ENCODE measurements around the gene ADCY2. TPM values are rescaled to one million over a fixed set of nuclear protein-coding genes. Genes with fewer than 3 reads are reported as not detected.

Gene ADCY2
- total and polyA plus RNA-seq, 9 of the 15 experiments (the other 6 are each of a cell fraction or from before 2014, with no cell fraction given) = 0.01 to 0.15 (median 0.03) TPM; not detected in 5

DNA sequence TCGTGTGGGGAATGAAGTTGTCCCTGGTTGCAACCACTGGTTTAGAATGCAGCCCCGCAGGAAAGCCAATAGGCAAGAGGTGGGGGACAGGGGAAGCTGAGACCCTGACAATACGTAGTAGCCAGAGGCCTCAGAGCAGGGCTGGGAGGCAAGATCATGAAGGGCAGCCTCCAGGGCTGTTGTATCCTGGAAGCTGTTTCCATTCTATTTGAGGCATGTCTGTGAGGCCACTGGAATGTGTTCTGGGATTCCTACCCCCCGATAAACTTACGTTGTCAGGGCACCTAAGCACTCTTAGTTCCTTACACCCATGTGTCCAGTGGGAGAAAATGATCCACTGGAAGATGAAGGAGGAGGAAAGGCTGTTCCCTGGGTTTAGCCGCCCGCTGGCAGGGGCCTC, 277.7 kb downstream of the ADCY2 start:
- in situ Hi-C loops (cut with MboI) = no loop called here
- FAIRE-seq = no peak
- ChIA-PET POLR2A (no interaction called here), CTCF (ENCODE audit: low intra/inter-chr PET ratio) (no interaction called here)
- no TSS peak for BruUV-seq (replicated peaks)
- no peaks in the 10 kb centered on the region for H3K4me1 ChIP-seq (replicated peaks in 1 of 2; ENCODE audit: control insufficient read depth in 2 of 2, insufficient read depth in 2 of 2, low read length in 2 of 2)
- no peak for DNase-seq (ENCODE audit: extremely low read depth in 1 of 4, low spot score in 3 of 4)
- H2AFZ ChIP-seq (ENCODE audit: low read depth, low read length) = no peak overlapping the region
- H3K9me3 ChIP-seq (replicated peaks; ENCODE audit: control insufficient read depth, insufficient read depth, low read depth, low read length) = no peaks in the 10 kb centered on the region
- H3K79me2 ChIP-seq (ENCODE audit: control insufficient read depth, insufficient read depth, low read length) = no peaks in the 10 kb centered on the region
- TF ChIP-seq POU5F1 (IDR thresholded peaks at IDR 0.05; ENCODE audit: borderline replicate concordance, low read depth, low read length, partially characterized antibody) = no peak
- no peak for TF ChIP-seq KAT7 (CRISPR knock-in tag; IDR thresholded peaks at IDR 0.05; ENCODE audit: borderline replicate concordance)
- no peak for TF ChIP-seq ZNF3 (CRISPR knock-in tag; IDR thresholded peaks at IDR 0.05)
- TF ChIP-seq, protein P1, sequence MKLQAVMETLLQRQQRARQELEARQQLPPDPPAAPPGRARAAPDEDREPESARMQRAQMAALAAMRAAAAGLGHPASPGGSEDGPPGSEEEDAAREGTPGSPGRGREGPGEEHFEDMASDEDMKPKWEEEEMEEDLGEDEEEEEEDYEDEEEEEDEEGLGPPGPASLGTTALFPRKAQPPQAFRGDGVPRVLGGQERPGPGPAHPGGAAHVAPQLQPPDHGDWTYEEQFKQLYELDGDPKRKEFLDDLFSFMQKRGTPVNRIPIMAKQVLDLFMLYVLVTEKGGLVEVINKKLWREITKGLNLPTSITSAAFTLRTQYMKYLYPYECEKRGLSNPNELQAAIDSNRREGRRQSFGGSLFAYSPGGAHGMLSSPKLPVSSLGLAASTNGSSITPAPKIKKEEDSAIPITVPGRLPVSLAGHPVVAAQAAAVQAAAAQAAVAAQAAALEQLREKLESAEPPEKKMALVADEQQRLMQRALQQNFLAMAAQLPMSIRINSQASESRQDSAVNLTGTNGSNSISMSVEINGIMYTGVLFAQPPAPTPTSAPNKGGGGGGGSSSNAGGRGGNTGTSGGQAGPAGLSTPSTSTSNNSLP (IDR thresholded peaks at IDR 0.05; ENCODE audit: borderline replicate concordance, low read depth, low read length) = no peak
- TF ChIP-seq TSC22D4 (tag; IDR thresholded peaks at IDR 0.05) = no peak
- TF ChIP-seq, protein P2, sequence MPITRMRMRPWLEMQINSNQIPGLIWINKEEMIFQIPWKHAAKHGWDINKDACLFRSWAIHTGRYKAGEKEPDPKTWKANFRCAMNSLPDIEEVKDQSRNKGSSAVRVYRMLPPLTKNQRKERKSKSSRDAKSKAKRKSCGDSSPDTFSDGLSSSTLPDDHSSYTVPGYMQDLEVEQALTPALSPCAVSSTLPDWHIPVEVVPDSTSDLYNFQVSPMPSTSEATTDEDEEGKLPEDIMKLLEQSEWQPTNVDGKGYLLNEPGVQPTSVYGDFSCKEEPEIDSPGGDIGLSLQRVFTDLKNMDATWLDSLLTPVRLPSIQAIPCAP (CRISPR knock-in tag; IDR thresholded peaks at IDR 0.05; ENCODE audit: borderline replicate concordance) = no peak
- TF ChIP-seq NFE2 (IDR thresholded peaks at IDR 0.05; ENCODE audit: low read depth) = no peak
- TF ChIP-seq SNIP1 (IDR thresholded peaks at IDR 0.05; ENCODE audit: low read depth) = no peak
- TF ChIP-seq ZNF282 (CRISPR knock-in tag; IDR thresholded peaks at IDR 0.05) = no peak
- no peak for TF ChIP-seq POLR3G (IDR thresholded peaks at IDR 0.05; ENCODE audit: extremely low read depth, insufficient read length, insufficient replicate concordance)
- TF ChIP-seq ZFP1 (CRISPR knock-in tag; IDR thresholded peaks at IDR 0.05) = no peak
- TF ChIP-seq TGIF2 (CRISPR knock-in tag; IDR thresholded peaks at IDR 0.05) = no peak
- H3K9me1 ChIP-seq (ENCODE audit: control insufficient read depth, insufficient read depth, low read length) = no peaks in the 10 kb centered on the region
- no peaks in the 10 kb centered on the region for H4K20me1 ChIP-seq (replicated peaks; ENCODE audit: control insufficient read depth, insufficient read depth, low read length)
- no peak overlapping the region for H3K4me2 ChIP-seq (ENCODE audit: insufficient read depth, low read length)
- H3K27ac ChIP-seq (ENCODE audit: extremely low read depth, low read depth, low read length) = no peak overlapping the region
- no peak overlapping the region for H3K9ac ChIP-seq (ENCODE audit: insufficient read depth in 1 of 2, low read depth in 2 of 2, low read length in 2 of 2)
- no peak overlapping the region for H3K4me3 ChIP-seq
- no peak for ATAC-seq
- no peaks in the 10 kb centered on the region for H3K36me3 ChIP-seq (ENCODE audit: control insufficient read depth, insufficient read depth, low read length)
- peaks cover 0 to 3% of the 10 kb centered on the region in 2 experiments; a peak in 1 of 5 replicates for H3K27me3 ChIP-seq (ENCODE audit: control insufficient read depth in 2 of 2, insufficient read depth in 2 of 2, low read length in 2 of 2)
- intact Hi-C loops (cut with micrococcal nuclease) = no loop called here
- 1% methylated on average over 7 of the region's 7 CpGs for WGBS (ENCODE audit: insufficient coverage, low coverage, missing lambda C conversion rate)

Measured in K562 (cell line).